ENCODE measurements around the gene STPG1.
"Not testable (repeated sequence)": the region's sequence is repeated elsewhere in the genome, so short reads cannot be mapped to it uniquely, and the experiment has no call there.

STPG1 gene, protein sequence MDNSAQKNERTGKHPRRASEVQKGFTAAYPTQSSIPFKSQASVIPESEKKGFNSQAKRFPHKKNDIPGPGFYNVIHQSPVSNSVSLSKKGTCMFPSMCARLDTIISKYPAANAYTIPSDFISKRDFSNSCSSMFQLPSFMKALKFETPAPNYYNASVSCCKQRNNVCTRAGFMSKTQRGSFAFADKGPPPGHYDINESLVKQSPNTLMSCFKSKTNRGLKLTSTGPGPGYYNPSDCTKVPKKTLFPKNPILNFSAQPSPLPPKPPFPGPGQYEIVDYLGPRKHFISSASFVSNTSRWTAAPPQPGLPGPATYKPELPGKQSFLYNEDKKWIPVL

DNA sequence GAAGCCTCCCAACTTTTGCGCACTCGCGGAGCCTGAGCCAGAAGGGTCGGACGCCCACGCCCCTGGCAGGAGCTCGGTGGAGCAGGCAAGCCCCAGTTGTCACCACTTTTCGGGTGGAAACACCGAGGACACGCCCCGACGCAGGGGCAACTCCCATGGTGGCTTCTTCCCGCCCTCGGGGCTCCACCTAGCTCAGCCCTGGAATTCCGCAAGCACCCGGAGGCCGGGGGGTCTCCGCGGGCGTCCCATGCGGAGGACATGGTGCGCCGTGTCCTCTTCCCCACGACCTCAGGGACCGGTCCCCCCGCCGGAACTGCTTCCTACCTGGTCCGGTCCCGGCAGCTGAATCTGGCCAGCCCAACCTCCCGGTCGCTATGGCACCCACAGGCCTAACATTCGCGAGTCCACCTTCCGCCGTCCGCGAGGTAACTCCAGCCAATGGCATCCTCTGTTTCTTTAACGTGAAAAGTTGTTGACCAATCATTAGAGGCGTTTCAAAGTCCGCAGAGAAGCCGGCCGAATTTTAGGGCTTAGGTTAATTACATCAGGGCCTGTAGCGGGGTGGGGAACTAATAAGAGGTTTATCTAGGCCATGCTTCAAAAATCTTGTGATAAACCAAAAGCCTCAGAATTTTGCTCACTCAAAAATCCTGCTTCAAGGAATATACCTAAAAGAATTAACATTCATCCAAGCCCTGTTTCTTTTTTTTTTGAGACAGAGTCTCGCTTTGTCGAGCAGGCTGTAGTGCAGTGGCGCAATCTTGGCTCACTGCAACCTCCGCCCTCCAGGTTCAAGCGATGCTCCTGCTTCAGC lies at the start of gene STPG1:
STPG1 (minus strand) TSS at position 433 of the 814 bp plus-strand sequence. CDS start 12,394 bp downstream, outside the sequence.
- peak; percentile 65 for DNase-seq (ENCODE audit: low read depth)

DNA sequence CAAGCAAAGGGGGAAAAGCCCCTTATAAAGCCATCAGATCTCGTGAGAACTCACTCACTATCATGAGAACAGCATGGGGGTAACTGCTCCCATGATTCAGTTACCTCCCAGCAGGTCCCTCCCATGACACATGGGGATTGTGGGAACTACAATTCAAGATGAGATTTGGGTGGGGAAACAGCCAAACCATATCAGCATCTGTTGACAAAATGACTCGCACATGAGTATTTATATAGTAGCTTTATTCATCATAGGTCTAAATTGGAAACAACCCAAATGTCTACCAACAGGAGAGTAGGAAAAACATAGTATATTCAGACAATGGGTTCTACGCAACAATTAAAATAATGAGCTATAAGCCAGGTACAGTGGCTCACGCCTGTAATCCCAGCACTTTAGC lies 48.5 kb upstream of the STPG1 start:
- DNase-seq (ENCODE audit: low read depth), result not testable (repeated sequence)

DNA sequence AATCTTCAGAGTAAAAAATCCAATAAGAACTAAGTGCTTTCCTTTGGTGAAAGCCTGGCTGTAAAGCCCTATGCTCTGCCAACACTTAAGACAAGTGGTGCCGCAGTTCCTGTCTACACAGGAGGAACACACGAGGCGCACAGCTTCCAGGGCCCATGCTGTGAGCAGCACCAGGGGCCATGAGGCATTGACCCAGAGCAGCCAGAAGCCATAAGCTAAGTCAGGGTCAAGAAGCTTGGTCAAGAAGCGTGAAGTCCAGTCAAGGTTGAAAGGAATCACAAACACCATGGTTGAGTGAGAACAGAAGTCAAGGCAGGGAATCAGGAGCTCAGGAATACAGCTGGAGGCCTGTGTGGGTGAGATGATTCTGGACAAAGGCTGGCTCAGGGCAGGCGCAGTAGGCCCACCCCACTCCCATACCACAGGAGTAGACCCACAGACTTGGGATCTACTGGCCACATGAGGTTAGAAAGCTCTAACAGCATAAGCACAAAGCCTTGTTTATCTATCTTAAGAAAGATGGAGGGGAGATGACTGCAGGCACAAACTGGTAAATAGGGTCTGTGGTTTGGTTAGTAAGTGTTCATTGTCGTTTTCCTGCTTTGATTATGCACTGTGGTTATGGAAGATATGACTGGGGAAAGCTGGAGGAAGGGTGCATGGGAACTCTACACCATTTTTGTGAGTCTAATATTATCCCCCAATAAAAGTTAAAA lies 46.1 kb upstream of the STPG1 start:
- no peak for DNase-seq (ENCODE audit: low read depth)

DNA sequence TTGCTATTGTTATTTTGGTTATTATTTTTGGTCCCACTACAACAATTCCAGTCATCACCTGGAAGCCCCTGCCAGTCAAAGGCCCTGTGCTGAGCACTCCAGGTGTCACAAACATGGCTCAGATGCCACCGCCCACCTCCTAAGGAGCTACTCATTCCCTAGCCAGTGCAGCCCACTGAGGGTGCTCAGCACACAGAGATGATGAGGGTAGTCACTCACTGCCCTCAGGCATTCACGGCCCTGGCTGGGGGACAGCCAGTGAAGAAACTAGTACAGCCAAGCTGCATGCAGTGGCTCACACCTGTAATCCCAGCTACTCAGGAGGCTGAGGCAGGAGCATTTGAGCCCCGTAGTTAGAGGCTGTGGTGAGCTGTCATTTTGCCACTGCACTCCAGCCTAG lies 44.3 kb upstream of the STPG1 start:
- DNase-seq (ENCODE audit: low read depth), result no peak

DNA sequence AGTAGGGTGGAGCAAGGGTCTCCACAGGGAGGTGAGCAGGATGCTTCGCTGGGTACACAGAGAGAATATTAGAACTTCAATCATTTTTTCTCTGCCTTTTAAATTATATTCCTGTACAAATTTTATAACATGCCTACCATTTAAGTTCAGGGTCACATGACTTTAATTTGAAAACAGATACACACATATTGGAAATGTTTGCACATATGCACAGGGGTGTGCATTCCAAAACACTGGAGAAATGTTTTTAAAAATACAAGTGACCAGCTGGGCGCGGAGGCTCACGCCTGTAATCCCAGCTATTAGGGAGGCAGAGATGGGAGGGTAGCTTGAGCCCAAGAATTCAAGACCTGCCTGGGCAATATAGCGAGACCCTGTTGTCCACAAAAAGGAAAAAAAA lies 41.7 kb upstream of the STPG1 start:
- no peak for DNase-seq (ENCODE audit: low read depth)

DNA sequence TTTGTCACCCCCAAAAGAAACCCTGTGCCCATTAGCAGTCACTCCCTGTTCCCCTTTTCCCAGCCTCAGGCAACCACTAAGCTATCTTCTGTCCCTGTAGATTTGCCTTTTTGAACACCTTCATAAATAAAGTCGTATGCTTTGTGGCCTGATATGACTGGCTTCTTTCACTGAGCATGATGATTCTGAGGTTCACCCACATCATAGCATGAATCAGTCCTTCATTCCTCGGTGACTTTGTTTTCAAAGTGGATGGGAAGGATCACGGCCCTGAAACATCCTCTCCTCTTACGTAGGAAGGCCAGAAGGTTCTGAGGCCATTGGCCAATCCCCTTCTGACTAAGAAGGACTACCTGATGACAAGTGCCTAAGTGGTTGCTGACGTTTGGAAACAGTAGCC lies 41.1 kb upstream of the STPG1 start:
- no peak for DNase-seq (ENCODE audit: low read depth)

DNA sequence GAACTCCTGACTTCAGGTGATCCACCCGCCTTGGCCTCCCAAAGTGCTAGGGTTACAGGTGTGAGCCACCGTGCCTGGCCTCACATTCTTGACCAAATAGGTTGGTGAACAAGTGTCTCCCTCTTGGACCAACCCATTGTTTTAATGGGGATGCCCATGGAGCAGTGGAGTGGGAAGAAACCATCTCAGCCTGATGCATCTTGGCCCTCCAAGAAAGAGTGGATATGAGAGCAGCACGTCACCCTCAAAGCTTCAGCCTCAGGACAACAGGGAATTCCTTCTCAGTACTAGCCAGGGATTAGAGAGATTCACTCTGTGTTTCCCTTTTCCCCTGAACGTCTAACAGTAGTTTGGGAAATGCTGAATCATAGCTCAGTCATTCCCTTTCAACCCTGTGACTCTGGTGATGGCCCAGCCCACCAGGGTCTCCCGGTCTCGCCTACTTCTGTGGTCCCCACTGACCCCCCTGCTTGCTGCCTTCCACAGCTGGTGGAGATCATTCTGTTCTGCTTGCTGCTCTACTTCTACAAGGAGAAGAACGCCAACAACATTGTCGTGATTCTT lies 39.4 kb upstream of the STPG1 start:
- no peak for DNase-seq (ENCODE audit: low read depth)

DNA sequence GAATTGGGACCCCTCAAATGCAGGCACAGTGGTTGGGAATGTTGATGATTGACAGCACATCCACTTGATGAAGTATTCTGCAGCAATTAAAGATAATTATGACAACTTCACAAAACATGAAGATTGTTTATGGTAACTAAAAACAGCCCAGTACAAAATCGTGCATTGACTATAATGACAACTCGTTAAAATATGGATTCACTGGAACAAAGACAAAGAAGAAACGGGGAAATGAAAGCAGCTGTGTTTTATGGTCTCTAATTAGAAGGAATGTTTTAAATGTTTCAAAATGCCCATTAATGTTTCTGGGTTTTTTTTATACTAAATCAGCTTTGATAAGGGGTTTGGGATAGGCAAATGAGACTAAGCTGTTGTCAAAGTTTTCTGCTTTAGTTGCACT lies 38.2 kb upstream of the STPG1 start:
- no peak for DNase-seq (ENCODE audit: low read depth)

DNA sequence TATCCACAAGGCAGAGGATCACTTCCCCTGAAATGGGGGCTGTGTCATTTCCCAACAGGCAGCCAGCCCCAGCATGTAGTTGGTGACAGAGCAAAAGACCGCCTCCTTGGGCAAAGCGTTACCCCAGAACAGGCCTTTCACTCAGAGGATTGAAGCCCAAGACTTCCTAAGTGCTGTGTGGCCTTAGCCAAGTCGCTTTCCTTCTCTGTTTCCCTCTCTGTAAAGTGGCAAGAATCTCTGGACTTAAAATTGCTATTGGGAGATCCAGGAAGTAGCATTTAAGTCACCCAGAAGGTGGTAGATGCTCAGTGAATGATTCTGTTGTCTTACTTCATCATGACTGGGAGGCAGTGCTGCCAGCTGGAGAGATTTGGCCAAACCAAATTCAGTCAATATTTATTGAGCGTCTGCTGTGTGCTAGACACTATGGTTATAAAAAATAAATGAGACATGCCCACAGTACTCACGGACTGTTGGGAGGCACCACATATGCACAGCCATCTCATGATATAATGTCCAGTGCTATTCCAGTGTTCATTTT lies 37.3 kb upstream of the STPG1 start:
- no peak for DNase-seq (ENCODE audit: low read depth)

DNA sequence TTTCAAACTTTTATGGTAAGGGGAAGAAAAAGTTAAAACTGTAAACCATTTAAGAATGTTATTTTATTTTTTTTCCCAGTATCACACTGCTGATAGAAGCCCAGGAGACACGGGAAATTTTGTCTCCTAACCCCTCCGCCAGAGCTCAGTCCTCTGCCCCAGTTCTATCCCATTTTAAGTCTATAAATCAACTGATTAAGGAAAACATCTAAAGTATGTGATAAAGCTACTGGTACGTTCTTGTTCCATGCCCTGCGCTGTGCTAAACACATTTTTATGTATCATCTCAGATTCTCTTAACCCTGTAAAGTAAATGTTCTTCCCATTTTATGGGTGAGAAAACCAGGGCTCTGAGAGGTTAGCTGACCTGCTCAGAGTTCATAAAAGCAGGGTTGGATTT lies 36.7 kb upstream of the STPG1 start:
- DNase-seq (ENCODE audit: low read depth), result no peak

DNA sequence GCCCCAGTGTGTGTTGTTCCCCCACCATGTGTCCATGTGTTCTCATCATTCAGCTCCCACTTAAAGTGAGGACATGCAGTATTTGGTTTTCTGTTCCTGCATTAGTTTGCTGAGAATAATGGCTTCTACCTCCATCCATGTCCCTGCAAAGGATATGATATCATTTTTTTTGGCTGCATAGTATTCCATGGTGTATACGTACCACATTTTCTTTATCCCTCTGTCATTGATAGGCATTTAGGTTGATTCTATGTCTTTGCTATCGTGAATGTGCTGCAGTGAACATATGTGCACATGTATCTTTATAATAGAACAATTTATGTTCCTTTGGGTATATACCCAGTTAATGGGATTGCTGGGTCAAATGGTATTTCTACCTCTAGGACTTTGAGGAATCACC lies 32.9 kb upstream of the STPG1 start:
- DNase-seq (ENCODE audit: low read depth), result not testable (repeated sequence)

DNA sequence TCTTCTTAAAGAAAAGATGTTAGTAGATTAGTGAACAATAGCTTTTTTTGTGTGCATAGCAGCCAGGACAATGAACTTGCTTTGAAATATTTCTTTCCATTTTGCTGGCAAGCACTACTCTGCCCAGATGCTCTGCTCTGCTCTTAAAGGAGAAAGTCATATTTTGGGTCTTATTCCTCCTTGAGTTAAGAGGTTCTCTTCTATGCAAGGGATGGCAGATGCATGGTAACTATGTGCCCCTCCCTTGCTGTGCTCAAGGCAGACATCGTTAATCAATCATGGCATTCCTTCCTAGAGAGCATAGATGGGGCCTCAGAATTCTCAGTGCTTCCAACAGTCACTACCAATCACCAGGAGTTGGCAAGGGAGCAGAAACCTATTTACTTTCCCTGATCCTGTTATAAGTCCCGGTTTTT lies 29.7 kb upstream of the STPG1 start:
- no peak for DNase-seq (ENCODE audit: low read depth)

DNA sequence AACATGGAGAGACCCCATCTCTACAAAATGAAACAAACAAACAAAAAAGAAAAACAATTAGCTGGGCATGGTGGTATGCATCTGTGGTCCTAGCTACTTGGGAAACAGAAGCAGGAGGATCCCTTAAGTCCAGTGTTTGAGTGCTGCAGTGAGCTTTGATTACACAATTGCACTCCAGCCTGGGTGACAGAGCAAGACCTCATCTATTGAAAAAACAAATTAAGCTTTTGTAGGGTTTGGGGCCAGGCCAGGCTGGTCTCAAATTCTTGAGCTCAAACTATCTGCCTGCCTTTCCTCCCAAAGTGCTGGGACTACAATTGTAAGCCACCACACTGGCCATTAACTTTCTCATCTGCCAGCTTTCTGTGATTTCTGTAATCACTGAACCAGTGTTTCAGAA lies 29.2 kb upstream of the STPG1 start:
- no peak for DNase-seq (ENCODE audit: low read depth)

DNA sequence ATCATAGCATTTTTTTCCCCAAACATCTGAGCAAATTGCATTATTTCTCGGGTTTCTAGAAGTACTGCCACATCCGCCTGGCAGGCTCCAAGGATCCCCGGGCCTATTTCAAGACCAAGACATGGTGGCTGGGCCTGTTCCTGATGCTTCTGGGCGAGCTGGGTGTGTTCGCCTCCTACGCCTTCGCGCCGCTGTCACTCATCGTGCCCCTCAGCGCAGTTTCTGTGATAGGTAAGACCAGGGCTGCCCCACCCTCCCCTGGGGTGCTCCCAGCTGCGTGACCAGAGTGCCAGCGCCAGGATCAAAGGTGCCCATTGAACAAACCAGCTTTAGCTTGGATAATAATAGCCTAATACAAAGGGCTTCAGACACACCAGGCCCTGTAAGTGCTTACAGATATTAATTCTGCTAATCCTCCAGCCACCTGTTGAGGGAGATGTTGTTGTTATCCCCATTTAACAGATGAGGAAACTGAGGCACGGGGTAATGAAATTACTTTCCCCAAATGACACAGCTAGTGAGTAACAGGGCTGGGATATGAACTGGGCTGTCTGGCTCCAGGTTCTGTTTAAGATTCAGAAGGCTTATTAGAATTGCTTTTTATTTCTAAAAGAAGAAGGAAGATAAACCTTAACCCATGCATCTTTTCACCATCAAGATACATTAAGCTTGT lies 28.6 kb upstream of the STPG1 start:
- DNase-seq (ENCODE audit: low read depth), result no peak

DNA sequence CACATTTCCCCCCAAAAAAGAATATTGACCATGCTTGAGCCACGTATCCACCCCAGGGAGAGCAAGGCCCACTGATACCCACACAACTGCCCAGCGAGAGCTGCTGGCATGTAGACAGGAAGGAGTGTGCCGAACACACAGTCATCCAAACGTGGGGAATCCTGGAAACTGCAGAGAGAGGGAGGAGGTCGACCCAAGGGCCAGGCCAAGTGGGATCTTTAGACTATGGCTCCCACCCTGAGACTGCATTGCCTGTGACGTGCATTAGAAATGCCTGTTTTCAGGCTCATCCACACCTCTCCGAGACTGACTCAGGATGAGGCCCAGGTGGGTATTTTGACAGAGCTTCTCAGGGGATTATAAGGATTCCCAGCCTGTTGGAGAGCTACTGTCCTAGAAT lies 27.9 kb upstream of the STPG1 start:
- DNase-seq (ENCODE audit: low read depth), result no peak

DNA sequence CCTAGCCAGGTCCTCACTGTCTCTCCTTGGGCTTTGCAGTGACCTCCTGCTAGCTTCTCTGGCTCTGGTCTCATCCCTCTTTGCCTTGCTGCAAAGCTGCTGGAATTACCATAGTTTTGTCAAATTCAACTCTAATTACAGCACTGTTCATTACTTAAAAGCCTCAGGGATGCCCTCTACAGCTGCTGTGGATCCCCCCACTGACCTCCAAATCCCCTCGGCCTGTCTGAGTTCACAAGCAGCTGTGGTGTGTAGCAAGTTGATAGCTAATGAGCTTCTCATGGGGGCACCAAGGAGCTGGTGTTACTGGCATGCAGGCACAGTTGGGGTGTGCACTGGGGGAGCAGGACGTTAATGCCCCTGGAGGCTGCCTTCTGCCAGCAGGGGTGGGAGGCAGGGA lies 26.9 kb upstream of the STPG1 start:
- DNase-seq (ENCODE audit: low read depth), result no peak

DNA sequence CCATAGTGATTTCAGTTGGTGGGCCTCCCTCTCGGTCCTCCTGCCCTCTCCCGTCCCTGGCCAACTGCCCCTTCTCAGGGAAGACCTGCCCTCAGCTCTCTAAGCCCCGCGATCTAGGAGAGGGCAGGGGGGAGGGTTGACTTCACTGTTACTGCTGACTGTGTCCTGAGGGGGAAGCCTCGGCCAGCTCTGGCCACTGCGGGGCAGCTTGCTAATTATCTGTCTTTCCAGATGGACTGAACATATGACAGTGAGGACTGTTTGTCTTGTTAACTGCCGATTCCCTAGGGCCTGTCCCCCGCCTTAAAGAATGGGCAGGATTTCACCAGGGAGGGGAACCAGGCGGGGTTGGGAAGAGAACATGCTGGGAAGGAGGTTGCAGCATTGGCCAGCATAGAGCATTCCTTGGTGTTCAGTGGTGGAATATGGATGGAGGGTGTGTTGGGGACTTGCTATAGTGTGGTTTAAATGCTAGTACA lies 24.9 kb upstream of the STPG1 start:
- DNase-seq (ENCODE audit: low read depth), result no peak

DNA sequence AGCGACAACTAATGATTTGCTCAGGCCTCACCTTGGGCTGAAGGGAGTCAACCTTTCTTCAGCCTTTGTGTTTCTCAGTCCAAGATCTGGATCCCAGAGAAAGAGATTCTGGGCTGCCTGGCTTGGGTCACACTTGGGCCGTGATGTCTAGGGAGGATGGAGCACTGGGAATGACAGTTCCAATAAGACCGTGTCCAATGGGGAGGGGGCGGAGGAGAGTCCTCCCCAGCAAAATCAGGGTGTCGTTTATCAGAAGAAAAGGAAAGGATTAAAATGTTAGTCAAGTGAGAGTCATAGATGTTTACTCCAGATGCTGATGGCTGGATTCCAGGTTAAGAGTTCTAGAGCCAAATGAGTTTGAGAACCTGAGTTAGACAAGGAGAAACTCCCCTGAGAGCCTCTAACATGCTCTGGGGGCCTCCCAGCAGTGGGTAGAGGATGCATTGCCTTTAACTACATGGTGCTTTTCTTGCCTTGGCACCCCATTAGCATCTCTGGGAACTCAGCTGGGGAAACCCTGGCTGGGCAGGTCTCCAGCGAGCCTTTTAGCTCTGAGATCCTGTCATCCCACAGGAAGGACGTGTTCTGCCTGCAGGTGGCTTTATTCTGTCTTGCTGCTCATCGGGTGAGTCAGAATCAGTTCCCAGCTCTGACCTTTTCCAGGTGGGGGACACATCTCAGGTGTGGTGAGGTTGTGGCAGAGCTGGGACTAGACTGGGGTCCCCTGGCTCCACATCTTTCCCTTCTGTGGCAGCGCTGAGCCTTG lies 24.2 kb upstream of the STPG1 start:
- DNase-seq (ENCODE audit: low read depth), result no peak

DNA sequence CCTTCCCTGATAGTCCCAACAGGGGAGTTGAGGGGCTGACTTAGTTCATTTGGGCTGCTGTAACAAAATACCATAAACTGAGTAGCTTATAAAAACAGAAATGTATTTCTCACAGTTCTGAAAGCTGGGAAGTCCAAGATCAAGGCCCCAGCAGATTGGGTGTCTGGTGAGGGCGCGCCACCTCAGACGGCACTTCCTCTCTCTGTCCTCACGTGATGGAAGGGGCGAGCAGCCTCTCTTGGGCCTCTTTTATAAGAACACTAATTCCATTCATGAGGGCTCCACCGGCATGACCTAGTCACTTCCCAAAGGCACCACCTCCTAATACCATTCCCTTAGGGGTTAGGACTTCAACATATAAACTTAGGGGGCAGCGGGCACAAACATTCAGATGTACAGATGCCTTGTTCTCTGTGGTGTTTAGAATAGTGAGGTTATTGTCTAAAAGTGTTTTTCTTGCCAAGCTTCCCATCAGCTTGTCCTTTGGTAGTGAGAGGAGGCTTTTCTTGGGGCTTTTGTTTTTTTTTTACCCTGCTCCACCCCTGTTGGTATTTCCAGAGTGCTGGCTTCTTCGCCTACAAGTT lies 22.3 kb upstream of the STPG1 start:
- DNase-seq (ENCODE audit: low read depth), result no peak

DNA sequence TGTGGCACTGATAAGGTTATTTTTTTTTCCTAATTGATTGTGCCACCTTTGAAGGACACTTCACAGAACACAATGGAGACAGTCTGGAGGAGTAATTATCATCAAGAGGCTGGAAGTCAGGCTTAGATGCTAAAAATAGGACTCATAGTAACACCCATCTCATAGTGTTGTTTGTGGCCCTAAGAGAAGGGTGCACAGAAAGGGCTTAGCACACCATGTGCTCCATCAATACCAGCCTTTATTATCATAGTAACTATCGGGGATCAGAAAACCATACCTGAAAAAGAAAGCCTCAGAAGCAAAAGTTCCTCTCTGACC lies 13.9 kb upstream of the STPG1 start:
- no peak for DNase-seq (ENCODE audit: low read depth)

Data from fibroblast of the conjunctiva (primary cell).